ENCODE data around the gene PTPRN2. TPM values are rescaled to one million over a fixed set of nuclear protein-coding genes. Genes with fewer than 3 reads are reported as not detected.
"Not testable (repeated sequence)": the region's sequence is repeated elsewhere in the genome, so short reads cannot be mapped to it uniquely, and the experiment has no call there.

The PTPRN2 gene
- total RNA-seq, 1 donor from 2014 or later = 0.72 TPM

GRCh38 chr7:158389514-158390425 is 197.9 kb downstream of the PTPRN2 start:
- DNase-seq (ENCODE audit: low spot score) = no peak

GRCh38 chr7:158388928-158389327 is 198.7 kb downstream of the PTPRN2 start:
- DNase-seq (ENCODE audit: low spot score) = no peak

- DNase-seq (ENCODE audit: low spot score) = no peak
Observed at GRCh38 chr7:158388072-158388471, 199.6 kb downstream of the PTPRN2 start.

GRCh38 chr7:158387546-158387891 is 200.1 kb downstream of the PTPRN2 start:
- DNase-seq (ENCODE audit: low spot score) = no peak

- no peak for DNase-seq (ENCODE audit: low spot score)
Observed at GRCh38 chr7:158386866-158387545, 200.6 kb downstream of the PTPRN2 start.

GRCh38 chr7:158386355-158386618 is 201.3 kb downstream of the PTPRN2 start:
- DNase-seq (ENCODE audit: low spot score) = no peak

GRCh38 chr7:158385496-158386354 is 201.9 kb downstream of the PTPRN2 start:
- DNase-seq (ENCODE audit: low spot score) = not testable (repeated sequence)

GRCh38 chr7:158384746-158385145 is 202.9 kb downstream of the PTPRN2 start:
- no peak for DNase-seq (ENCODE audit: low spot score)

- no peak for DNase-seq (ENCODE audit: low spot score)
Observed at GRCh38 chr7:158383665-158384064, 204.0 kb downstream of the PTPRN2 start.

- no peak for DNase-seq (ENCODE audit: low spot score)
Observed at GRCh38 chr7:158382363-158383254, 205.0 kb downstream of the PTPRN2 start.

GRCh38 chr7:158381956-158382355 is 205.7 kb downstream of the PTPRN2 start:
- DNase-seq (ENCODE audit: low spot score) = no peak

GRCh38 chr7:158378978-158379377 is 208.6 kb downstream of the PTPRN2 start:
- DNase-seq (ENCODE audit: low spot score) = no peak

GRCh38 chr7:158377800-158378623 is 209.6 kb downstream of the PTPRN2 start:
- DNase-seq (ENCODE audit: low spot score) = no peak

- DNase-seq (ENCODE audit: low spot score) = not testable (repeated sequence)
Observed at GRCh38 chr7:158376839-158377186, 210.8 kb downstream of the PTPRN2 start.

- DNase-seq (ENCODE audit: low spot score) = not testable (repeated sequence)
Observed at GRCh38 chr7:158376146-158376838, 211.3 kb downstream of the PTPRN2 start.

- no peak for DNase-seq (ENCODE audit: low spot score)
Observed at GRCh38 chr7:158375034-158375433, 212.6 kb downstream of the PTPRN2 start.

- no peak for DNase-seq (ENCODE audit: low spot score)
Observed at GRCh38 chr7:158374586-158374985, 213.0 kb downstream of the PTPRN2 start.

GRCh38 chr7:158374146-158374545 is 213.5 kb downstream of the PTPRN2 start:
- DNase-seq (ENCODE audit: low spot score) = no peak

- no peak for DNase-seq (ENCODE audit: low spot score)
Observed at GRCh38 chr7:158373476-158374133, 214.0 kb downstream of the PTPRN2 start.

Measured in umbilical cord (tissue), 2 donors.